Embryonic facial prominence (tissue), 1 donor: Measurements from ENCODE around the gene FUT1.
"Not testable (repeated sequence)": the region's sequence is repeated elsewhere in the genome, so short reads cannot be mapped to it uniquely, and the experiment has no call there.

Source experiments
- DNase-seq: peaks from one replicate; pipeline ENCODE4 v3.0.0-alpha.2; 2016; ENCODE audit errors: extremely low spot score

The FUT1 gene

DNA sequence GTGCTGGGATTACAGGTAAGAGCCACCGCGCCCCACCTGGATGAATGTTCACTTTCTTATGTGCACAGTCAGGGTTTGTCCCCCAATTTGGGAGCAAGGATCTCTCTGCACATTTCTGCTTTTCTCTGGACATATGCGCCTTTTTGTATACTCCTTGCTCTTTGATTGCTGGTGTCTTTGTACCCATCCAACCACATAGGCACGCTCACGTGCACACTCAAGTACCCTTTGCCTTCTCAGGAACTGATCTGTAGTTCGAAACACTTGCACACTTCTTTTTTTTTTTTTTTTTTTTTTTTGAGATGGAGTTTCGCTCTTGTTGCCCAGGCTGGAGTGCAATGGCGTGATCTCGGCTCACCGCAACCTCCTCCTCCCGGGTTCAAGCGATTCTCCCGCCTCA is 34.3 kb downstream of the FUT1 start:
- not testable (repeated sequence) for DNase-seq

DNA sequence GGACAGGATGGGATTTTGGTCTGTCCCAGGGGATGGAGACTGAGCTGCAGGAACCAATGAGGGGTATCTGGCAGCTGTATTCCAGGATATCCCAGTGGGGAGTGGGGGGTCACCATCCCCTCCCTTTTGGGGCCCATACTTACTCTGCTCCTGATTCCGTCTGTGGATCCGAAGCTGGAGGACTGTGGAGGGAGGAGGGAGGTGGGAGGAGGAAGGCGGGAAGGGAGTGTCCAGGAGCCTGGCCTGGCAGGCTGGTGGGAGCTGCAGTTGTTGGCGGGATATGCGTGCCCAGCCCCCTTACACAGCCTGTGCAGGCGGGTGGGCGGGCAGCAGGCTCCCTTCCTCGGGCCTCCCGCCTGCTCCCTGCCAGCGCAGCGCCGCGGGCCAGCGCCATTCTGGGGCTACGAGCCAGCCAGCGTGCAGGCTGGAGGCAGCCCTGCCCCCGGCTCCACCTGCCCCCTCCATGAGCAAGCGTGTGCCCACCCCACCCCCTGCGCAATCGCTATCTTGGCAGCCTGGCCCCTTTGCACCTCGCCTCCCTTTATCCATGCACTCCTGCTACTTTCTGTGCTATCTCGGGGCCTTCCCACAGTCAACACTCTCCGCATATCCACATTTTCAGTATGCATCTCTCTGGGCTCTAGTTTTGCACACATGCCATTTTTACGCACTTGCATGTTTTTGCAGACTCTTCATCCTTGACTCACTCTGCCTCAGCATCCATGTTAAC is 35.7 kb downstream of the FUT1 start:
- peak; percentile 61 for DNase-seq

DNA sequence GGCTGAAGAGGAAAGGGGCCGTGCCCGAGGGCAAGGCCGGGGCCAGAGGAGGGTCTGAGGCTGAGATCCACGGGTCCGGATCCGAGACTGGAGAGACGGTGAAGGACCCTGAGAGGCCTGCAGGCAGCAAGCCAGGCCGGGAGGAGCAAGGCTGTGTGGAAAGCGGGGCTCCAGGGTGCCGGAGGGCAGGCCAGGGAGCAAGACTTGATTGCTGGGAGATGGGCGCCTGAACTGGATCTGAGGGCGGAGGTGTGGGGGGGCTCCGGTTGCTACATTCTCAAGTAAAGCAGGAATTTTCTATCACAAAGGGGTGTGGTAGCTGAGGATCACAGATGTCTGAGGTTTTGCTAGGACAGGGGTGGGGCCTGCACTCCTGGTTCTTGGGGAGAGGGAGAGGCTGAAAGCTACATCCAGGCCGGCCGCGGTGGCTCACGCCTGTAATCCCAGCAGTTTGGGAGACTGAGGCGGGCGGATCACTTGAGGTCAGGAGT is 36.7 kb downstream of the FUT1 start:
- no peak for DNase-seq

DNA sequence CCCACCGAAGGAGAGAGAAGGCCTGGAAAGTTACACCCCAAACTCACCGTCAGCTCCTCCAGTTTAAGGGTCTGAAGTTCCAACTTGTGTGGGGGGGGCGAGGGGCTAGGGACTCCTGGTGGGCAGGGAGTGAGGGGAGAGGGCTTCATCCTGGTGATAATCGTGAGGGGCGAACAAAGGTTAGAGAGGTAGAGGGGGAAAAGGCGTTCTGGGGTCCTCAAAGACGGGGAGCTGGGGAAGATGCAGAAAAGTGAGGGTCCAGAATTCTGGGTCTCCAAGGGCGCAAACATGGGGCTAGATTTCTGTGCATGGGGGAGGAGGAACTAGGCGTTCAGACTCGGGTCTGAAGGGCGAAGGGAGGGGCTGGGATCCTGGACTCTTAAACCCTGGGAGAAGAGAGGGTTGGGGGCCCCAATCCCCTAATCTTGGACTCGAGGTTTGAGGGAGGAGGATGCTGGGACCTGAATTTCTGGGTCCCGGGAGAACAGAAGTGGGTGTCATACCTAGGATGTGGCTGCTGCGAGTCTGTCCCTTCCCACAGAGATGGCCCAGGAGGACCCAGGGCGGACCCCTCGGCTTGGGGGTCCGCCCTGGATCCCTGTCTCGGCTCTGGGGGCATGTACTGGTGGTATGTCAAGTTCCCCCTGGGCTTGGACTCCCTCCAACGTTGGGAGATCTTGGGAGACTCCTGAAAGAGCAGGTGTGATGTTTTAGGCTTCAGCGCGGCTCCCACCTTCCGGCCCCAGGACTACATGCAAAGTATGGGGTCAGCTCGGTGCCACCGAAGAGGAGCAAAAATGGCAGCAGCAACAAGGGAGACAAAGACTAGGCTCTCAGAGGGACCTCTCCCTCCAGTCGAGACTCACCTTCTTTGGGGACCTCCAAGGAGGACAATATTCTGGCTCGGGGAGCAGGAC is 37.4 kb downstream of the FUT1 start:
- no peak for DNase-seq

DNA sequence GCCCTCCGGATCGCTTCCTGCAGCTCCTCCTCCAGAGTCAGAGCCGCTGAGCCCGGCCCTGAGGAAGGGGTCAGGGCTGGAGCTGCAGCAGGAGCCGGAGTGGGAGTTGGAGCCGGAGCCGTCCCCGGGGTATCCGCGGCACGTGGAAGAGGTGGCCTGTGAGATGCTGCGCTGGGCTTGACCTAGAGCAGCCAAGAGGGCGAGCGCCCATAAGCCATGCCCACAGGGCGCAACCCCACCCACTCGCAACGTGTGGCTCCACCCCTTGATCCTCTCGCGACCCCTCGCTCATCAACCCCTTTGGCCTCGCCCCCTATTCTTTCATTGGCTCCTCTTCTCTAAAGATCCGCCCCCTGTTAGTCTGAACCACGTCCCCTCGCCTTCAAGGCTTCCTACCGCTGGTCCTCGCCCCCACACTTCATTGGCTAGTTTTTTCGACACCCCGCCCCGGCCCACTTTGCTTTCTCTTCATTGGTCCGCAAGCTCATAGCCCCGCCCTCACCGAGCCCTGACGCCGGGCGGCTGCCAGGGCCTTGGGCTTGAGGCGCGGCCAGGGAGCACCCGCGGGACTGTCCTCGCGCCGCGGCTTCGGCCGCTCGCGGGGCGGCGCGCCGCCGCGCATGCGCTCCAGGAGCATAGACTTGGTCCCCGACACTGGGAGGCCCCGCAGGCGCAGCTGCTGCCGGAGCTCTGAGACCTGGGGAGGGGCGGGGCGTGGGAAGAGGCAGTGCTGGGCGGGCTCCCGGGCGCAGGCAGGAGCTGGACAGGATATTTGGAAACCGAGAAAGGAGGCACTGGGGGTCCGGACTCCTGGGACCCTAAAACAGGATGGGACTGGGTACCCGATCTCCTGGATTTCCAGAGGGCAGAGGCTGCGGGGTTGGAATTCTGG is 38.3 kb downstream of the FUT1 start:
- peak; percentile 98 for DNase-seq

DNA sequence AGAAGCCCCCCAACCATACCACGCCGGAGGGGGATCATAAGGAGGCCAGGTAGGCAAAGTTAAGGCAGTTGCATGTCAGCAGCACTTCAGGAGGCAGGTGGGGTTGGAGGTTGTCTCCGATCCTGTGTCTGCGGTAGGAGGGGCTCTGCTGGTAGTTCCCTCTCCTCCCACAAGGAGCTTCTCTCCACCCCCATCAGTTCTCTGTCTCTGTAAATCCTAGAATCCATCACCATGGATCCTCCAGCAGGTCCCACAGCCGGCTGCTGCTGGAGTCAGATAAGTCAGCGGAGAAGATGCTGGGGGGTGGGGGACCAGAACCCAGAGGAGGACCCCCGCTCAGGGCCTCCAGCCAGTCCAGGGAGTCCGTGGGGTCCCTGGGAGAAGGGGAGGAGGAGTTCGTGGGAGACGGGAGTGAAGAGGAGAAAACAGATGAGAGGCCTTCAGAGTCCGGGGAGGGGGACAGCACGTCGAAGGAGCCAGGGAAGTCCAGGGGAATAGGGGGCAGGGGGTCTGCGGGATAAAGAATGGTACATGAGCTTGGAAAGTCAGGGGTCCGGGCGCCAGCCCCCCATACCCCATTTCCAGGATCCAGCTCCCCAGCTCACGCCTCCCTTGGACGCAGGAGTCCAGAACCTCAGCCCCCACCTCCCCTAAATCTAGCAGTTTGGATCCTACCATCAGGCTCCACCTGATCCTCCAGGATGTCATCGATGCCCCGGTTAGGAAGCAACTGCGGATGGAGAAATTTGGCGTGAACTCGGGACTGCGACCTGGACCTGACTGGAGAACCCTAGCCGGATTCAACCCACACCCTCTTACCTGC is 39.2 kb downstream of the FUT1 start:
- no peak for DNase-seq

DNA sequence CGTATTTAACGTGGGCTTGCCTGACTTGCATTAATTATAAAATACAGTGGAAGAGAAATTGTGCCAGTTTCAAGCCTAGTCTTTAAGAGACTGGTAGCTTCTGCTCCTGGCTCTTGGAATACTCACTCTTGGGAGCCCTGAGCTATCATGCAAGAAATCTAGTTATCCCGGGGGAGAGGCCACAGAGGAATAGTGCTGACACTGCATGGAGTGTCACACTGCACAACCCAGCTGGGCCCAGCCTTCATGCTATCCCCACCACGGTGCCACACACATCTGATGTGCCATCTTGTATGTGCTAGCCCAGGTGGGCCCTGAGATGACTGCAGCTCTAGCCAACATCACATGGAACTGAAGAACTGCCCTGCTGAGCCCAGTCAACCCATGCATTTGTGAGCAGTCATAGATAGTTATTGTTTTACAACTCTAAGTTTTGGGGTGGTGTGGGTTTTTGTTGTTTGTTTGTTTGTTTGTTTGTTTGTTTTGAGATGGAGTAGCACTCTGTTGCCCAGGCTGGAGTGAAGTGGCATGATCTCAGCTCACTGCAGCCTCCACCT is 41.3 kb downstream of the FUT1 start:
- no peak for DNase-seq

DNA sequence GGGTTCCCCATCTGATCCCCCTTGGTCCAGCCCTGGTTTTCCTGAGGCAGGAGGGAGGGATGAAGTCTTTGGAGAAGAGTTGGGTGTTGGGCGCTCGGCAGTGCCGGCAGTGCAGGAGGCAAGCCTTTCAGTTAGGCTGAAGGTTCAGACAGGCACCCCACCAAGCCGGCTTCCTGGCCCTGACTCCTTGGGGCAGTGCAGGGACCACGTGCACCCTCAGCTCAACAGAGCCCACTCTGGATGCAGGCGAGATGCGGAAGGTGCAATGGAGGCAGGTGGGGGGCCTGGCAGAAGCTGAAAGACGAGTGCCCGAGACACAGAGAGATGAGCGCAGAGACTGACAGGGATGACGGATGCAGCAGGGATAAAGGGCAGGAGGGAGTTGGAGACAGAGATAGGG is 44.0 kb downstream of the FUT1 start:
- no peak for DNase-seq

DNA sequence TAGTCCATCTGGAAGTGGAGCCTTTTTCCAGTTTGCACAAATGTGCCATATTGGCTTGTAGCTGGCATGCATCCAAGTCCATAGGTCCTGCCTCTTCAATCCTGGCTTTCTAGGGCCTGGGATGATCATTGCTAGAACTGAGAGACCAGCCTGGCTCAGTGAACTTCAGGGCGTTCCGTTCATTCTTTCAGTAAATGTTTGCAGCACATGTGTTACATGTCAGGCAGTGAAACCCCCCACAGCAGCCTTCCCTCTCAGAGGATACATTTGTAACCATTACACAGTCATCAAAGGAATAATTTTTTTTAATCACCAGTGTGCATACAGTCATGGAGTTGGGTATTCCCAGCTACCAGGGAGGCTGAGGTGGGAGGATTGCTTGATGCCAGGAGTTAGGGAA is 47.0 kb downstream of the FUT1 start:
- no peak for DNase-seq

DNA sequence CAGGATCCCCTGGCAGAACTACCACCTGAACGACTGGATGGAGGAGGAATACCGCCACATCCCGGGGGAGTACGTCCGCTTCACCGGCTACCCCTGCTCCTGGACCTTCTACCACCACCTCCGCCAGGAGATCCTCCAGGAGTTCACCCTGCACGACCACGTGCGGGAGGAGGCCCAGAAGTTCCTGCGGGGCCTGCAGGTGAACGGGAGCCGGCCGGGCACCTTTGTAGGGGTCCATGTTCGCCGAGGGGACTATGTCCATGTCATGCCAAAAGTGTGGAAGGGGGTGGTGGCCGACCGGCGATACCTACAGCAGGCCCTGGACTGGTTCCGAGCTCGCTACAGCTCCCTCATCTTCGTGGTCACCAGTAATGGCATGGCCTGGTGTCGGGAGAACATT is 49.1 kb downstream of the FUT1 start:
- DNase-seq: no peak

DNA sequence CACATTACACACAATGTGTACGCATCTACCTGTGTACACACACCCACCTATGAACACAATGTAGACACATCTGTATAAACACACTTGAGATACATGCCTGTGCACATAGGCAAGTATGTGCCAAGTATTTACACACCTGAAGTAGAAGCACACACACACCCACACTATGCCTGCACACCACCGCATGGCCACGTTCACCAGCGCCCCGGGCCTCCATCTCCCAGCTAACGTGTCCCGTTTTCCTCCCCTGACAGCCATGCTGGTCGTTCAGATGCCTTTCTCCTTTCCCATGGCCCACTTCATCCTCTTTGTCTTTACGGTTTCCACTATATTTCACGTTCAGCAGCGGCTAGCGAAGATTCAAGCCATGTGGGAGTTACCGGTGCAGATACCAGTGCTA is 49.7 kb downstream of the FUT1 start:
- DNase-seq: no peak

DNA sequence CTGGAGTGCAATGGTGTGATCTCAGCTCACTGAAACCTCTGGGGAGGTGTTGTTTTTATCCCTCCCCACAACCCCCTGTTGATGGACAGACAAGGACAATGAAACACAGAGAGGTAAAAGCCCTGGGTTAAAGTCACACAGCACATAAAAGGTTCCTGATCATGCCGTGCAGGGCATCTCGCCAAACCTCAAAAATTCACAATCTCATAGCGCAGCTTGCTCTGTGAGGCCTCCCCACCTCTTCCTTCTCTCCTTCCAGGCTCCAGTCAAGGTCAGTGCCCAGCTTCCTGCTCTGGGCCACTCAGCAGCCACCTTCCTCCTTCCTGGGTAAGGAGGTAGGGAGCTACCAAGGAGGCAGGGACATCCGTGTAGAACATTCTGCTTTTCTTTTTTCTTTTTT is 54.4 kb downstream of the FUT1 start:
- DNase-seq: no peak
